NCI-H2081 (cell line): ENCODE data around the gene FMC1.
"Not testable (repeated sequence)": the region's sequence is repeated elsewhere in the genome, so short reads cannot be mapped to it uniquely, and the experiment has no call there.

Experiments
- DNase-seq, 2 experiments: peaks; one replicate each; lab custom pipeline; 2025; lab: John Stamatoyannopoulos, UW

Gene FMC1, protein sequence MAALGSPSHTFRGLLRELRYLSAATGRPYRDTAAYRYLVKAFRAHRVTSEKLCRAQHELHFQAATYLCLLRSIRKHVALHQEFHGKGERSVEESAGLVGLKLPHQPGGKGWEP

DNA sequence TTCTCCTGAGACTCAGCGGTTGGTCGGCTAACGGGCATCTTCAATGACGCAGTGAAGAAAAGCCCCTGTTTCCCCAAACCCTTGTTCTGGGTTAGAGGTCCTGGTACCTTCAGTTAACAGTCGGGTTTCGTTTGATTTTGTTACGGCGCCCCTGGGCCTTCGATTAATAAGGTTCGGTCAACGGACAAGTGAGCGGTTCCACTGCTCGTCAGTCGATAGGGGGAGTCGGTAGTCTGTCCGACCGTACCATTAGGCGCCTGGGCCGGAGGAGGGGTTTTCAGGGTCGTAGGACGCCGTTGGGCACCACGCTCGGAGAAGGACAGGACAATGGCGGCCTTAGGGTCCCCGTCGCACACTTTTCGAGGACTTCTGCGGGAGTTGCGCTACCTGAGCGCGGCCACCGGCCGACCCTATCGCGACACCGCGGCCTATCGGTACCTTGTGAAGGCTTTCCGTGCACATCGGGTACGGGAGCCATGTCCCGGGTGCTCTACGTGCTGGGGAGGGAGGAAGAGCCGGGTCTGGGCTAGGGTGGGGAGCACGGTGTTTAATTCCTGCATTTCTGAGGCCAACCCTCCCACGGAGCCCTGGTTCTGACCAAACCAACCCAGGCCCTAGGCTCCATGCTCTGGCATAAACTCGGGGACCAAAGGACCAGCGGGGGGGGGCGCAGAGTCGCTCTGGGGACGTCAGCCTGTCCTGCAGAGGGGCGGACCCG is at the start of gene FMC1:
TSS of gene FMC1 (plus strand) at position 280 of the 718 bp plus-strand sequence. CDS start at position 328, 48 bp downstream.
- peak; percentile 95 to 96 for DNase-seq

DNA sequence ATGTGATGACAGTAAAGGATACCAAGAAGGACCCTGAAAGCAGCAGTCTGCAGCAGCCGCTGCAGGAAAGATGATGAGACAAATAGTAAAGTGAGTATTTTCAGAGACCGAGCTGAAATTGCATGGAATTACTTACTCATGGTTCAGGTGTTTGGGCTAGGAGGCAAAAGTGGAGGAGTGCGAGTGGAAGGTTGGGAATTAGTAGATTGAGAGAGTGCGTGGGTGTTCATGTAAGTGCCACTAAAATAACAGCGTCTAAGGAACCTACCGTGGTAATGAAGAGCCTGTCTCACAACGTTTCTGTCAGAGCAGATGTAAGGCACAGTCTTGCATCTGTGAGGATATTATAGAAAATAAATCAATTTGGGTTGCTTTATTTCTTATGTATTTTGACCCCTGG is 48.3 kb upstream of the FMC1 start:
- DNase-seq, result no peak

DNA sequence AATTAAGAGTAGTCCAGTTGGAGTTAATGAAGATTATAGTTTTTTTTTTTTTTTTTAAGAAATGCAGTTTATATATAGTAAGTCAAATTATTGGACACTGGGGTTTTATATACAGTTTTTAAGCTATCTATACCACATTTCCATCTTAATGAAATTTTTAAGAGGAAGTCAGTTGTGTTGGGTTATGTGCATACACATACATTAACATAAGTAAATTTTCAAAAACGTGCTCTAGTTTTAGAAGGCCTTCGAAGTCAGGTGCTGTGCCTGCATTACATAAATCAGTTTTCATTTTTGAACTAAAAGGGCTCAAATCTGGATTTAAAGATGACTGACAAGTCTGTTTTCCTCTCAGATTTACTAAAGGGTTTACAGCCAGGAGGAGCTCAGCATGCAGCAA is 47.6 kb upstream of the FMC1 start:
- no peak for DNase-seq

DNA sequence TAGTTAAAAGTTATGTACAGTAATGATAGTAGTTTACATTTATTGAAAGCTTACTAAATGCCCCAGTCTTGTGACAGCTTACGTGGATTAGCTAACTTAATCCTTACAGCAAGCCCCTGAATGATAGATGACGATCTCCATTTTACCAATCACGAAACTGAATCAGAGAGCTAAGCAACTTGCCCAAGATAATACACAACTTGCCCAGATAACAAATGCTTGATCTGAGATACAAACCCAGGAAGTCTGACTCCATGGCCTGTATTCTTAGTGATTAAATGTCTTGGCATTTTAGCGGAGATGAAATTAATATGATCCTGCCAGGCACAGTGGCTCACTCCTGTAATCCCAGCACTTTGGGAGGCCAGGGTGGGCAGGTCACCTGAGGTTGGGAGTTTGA is 46.9 kb upstream of the FMC1 start:
- no peak for DNase-seq

DNA sequence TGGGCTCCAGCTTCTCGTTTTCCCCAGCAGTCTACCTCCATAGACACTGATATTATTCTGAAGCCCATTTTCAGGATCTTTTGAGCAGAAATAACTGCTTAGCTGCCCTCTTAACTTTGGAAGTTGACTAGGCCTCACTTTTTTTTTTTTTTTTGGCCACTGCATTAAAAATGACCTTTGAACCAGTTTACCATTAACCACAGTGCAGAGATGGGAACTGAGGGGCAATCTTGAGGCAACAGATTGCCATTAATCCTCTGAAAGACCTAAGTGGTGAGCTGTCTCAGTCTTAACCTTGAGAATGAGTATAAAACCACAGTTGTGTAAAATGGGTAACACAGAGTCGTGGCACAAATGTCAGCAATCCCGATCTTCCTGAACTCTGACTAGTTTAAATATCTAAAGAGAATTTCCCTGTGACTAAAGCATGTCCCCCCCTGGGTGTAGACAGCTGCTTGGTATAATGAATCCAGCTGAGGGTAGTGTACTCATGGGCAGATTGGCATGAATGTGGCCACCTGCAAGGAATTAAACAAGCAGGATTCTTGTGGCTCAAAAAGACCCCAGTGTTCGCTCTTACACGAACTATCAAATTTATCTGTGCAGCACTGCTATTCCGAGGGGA is 46.1 kb upstream of the FMC1 start:
- DNase-seq, result no peak

DNA sequence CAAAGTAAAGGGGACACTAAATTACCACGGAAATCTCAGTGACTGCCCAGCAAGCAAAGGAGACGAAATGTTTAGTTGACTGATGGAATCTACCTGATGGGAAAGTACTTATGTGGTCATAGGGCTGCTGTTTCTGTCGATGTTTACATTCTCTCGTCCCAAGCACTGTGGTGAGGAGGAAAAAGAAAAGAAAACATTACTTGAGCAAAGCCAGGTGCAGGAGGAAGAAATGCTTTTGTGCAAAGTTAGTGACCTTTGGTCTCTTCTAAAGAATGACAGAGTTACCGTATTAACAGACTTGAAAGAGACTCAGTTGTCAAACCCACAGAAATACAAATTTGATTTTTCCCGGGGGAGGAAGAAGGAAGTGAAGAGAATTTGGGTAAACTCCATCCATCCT is 43.3 kb upstream of the FMC1 start:
- no peak for DNase-seq

DNA sequence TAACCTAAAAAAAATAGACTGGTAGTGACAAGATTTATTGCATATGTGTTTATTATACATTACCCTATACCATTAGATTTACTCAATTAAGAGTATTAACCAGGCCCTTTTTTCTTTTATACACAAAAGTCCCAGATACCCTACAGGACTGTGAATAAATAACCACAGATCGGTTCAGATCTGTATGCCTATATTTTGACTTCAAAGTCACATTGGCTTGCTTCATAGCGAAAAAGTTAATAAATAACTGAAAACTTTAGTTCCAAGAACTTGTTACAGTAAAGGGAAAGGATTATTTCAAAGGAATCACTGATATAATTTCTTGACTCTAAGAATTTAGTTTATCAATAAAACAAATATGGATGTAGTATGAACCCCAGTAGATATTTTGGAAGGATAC is 41.8 kb upstream of the FMC1 start:
- no peak for DNase-seq

DNA sequence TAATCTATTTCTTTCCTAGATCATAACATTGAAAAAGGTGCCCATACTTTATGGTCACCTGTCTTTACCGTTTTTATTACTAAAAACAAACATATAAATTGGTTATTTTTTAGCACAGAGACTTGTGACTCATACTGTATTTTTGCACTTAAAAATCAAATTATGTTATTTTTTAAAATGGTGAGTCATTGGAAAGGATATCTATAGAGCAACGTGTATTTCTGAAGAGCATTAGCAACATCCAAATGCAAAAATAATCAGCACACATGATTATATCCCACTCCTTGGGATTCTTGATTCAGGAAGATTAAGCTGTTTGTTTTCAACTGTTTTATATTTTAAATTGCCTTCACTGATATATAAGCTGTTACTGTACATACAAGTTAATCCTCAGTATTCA is 40.7 kb upstream of the FMC1 start:
- no peak for DNase-seq

DNA sequence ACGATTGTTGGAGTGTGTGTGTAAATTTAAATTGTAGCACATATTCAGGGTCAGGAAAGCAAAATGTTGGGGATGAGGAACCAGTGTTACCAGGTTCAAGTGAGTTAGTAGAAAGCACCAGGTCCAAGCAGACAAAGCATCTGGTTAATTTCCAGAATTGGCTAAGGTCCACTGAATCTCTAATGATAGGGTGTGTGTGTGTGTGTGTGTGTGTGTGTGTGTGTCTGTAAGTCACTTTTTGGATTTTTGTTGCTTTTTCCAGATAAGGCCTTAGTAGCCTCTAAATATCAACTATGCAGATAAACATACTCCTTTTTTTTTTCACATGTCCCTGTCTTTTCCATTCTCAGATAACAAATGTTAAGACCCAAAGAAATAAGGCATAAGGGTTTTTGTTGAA is 36.6 kb upstream of the FMC1 start:
- DNase-seq, result peak in 1 of 2 experiments; percentile 7

DNA sequence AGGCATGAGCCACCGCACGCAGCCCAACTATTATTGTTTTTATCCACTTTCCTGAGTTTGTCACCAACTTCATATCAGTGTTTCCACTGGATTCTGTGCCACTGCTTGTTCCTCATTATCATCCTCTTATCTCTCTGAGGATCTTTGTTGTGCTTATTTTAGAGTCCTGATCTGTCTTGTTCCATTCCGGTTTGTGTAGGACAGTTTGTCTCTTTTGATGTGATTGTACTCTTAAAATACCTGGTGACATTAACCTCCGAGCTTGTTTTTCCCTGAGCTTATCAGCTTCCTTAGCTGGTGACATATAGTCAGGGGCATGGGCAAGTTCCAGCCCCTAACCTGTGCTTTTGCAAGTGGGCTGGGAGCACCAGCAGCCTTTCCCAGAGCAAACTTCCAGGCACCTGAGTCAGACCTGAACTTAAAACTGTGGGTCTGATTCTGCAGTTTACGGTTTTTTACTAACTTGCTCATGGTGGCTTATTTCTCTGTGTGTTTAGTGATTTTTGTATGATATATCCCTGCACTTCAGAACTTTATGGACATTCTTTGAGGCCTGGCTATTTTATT is 23.1 kb upstream of the FMC1 start:
- DNase-seq, result no peak

DNA sequence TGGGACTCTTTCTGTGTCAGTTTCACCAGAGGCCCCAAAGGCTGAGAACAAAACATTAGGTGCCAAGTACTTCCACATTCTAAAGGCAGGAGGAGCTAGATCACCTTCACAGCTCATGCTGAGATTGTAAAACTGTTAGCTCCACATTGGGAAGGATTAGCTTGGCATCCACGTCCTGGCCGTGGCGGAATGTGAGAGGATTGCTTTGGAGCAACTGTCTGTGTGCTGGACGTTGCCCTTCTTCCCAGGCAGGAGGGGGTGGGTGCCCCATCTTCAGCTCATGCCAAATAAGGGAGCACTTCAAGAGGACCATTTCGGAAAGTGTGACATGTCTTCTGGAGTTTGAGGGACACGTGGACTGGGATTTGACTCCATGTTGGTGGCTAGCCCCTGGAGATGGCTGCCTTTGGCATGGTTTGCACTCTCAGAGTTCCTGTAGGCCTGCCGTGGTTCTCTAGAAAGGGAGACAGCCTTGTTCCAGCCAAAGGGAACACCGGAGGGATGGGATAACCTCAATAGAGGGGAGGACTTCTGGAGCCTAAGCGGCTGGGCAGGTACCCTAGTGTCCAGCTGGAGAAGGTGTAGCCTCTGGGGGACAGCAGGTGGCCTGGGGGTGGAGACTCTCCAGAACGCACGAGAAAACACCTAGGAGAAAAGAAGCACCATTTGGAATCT is 19.9 kb upstream of the FMC1 start:
- DNase-seq, result no peak

DNA sequence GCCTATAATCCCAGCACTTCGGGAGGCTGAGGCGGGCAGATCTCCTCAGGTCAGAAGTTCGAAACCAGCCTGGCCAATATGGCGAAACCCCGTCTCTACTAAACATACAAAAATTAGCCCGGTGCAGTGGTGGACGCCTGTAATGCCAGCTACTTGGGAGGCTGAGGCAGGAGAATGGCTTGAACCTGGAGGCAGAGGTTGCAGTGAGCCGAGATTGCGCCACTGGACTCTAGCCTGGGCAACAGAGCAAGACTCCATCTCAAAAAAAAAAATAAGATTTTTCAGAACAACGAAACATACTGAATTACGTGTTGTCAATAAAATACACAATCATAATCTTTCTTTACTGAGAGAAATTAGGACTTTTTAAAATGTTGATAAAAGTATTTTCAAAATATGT is 16.4 kb upstream of the FMC1 start:
- DNase-seq, result not testable (repeated sequence)

DNA sequence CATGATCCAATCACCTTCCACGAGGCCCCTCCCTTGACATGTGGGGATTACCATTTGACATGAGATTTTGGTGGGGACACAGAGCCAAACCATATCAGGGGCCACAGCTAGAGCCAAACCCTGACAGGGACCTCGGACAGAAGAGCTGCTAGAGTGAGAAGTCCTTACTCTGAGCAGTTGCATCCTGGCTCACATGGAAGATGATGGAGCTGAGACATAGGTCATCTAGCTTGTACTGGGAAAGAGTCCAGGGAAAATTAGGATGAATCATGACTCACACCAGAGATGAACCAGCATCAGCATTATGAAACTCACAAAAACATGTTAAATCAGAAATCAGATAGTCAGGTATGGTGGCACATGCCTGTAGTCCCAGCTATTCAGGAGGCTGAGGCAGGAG is 12.8 kb upstream of the FMC1 start:
- no peak for DNase-seq

DNA sequence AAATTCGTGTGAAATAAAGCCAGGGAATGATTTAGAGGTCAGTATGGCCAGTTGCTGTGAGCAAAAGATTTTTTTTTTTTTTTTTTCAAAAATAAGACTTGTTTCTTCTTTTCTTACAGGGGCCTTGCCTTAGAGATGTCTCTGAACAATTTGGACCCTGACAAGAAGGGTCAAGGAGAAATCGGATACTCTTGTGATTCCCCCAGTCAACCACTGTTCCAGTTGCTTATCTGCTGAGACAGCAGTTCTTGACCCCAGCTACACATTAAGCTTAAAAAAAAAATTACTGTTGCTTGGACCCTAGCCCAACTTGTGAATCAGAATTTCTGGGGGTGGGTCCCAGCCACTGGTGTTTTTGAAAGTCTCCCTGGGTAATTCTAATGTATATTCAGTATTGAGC is 12.0 kb upstream of the FMC1 start:
- DNase-seq, result no peak

DNA sequence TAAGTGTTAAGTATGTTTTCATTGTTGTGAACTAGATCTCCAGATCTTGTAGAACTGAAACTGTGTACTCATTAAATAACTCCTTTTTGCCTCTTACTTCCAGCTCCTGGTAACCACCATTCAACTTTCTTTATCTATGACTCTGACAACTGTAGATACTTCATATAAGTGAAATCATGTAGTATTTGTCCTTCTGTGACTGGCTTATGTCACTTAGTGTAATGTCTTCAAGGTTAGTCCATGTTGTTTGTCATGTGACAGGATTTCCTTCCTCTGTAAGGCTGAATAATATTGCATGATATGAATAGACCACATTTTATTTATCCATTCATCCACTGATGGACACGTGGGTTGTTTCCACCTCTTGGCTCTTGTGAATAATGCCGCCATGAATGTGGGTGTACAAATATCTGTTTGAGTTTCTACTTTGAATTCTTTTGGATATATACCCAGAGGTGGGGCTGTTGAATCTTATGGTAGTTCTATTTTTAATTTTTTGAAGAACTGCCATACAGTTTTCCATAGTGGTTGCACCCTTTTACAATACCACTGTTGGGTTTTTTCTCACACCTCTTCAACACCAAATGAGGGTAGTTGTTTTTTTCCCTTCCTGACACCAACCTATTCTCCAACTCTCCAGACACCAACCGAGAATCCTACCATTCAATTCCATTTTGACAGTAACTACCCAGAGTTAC is 10.7 kb upstream of the FMC1 start:
- no peak for DNase-seq

DNA sequence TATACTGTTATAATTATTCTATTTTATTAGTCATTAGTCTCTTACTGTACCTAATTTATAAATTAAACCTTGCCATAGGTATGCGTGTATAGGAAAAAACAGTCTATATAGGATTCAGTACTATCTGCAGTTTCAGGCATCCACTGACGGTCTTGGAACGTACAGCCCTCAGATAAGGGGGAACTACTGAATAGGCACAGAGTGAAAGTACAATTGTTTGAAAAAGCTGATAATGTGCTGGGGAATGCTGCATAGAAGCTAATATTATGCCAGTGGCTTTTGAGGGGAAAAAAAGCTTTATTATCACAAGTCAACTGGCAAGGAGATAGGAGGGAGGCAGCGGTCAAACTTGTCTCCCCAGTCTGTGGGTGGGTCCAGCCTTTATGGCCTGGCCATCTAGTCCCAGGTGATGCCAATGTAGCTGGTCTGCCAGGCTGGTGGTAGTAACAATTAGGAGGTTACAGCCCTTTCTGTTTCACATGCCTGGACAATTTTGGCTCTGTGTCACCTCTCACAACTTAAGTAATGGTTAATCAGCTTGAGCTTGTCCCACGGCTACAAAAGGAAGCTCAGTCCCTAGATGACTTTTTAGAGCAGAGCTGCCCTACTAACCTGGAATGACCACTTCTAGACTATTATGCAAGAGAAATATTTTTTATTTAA is 8.3 kb upstream of the FMC1 start:
- no peak for DNase-seq

DNA sequence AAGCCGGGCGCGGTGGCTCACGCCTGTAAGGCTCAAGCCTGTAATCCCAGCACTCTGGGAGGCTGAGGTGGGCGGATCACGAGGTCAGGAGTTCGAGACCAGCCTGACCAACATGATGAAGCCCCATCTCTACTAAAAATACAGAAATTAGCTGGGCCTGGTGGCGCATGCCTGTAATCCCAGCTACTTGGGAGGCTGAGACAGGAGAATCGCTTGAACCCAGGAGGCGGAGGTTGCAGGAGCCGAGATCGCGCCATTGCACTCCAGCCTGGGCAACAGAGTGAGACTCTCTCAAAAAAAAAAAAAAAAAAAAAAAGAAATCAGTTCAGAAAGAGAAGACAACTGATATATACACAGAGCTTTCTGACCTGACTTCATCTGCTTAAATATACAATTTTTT is 7.7 kb upstream of the FMC1 start:
- not testable (repeated sequence) for DNase-seq

DNA sequence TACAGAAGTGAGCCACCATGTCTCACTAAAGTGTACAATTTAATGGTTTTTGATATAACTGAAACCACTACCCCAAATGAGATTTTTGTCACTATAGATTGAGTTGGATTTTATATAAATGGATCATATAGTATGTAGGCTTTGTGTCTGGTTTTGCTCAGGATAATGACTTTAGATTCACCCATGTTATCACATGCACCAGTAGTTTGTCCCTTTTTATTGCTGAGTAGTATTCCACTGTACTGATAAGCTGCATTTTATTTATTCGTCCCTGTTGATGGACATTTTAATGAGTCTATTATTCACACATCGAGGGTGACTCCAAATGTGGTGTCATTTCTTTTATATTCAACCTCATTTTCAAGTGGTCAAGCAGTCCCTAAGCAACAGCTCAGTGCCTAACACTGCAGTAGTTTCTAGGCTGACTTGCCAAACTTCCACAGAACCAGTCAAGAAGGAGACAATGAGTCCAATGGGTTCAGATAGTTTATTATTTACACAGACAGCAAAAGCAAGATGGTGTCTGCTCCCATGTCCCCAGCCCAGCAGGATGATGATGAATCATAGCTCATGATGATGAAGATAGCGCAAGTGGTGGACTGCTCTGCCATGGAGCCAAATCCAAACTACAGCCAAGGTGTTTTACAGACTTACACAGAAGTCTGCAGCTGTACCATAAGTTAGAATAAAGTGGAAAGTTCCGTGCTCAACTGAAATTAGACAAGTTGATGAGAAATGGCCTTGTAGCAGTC is 6.6 kb upstream of the FMC1 start:
- DNase-seq, result no peak

DNA sequence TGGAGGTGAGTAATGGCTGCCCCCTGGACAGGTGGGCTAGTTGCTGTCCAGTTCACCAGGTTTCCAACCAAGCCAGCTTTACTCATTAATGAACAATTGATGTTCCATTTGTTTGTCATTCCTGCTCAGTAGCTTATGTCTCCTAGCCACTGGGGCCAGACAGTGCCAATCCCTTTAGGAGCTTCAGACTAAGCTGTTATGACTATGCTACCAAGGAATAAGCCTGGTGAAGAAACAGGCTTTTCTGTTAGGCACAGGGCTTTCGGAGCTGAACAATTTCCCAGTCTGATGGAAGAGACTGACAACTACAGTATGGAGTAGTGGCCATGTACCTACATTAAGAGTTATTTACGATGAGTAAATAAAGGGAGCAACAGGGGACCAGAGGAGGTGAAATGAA is 2.1 kb upstream of the FMC1 start:
- DNase-seq, result no peak

DNA sequence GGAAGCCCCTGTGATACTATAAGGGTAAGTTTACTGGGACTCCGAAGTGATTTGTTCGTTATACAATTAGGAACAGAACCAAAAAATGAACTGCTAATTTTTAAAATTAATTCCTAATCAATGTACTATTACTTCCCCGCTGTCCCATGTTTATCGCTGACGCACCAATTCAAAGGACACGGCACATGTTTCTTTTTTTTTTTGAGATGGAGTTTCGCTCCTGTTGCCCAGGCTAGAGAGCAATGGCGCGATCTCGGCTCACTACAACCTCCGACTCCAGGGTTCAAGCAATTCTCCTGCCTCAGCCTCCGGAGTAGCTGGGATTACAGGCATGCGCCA is 1.5 kb upstream of the FMC1 start:
- DNase-seq, result no peak
